GM12892 (cell line): ENCODE data around the gene MFAP5.

ENCODE experiments used
- POLR2A ChIP-seq: IDR thresholded peaks from 2 replicates; pipeline ENCODE4 v1.6.1; 2011; ENCODE audit warnings: low read depth, low read length, control low read depth
- POLR2AphosphoS5 ChIP-seq: IDR thresholded peaks from 2 replicates; pipeline ENCODE4 v1.6.1; 2011; ENCODE audit warnings: low read depth, low read length, control low read depth

DNA sequence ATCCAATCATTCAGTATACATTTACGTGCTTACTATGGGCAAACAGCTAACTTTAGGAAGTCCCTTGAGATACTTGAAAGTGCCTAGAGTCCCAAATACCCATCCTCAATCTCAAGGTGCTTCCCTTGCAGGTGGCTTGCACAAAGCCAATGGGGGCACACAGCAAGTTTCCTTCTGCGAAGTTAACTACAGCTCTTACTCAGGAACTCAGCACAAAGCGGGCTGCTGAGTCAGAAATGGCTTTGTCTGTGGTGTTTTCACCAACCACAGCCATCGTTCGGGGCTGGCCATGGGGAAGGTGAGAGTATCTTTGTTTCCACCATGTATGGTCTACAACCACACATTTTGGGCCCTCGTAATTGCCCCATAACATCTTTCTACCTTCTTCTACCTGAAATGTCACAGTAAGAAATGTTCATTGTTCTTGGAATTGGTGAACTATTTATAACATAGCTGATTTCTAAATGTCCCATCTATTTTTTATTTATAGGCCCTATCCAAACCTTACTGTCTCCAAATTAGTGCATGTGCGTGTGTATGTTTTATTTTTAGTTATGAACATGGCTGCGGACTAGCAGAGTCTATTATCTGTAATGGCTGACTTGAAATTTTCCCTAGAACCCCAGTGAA, 13.9 kb downstream of the MFAP5 start:
- TF ChIP-seq POLR2A (no peak; the same call in 1 of the 2 replicates), POLR2AphosphoS5 (peak; percentile 54; the same call in 1 of the 2 replicates)
